Subcutaneous adipose tissue (tissue), 4 donors: Measurements from ENCODE around the gene DAB1. TPM values are rescaled to one million over a fixed set of nuclear protein-coding genes. Genes with fewer than 3 reads are reported as not detected.

Experiments used
- CTCF ChIP-seq: fragments of 450-650 bp; IDR thresholded peaks from one replicate; pipeline ENCODE4 v1.5.1; 2016; ENCODE audit warnings: low read depth, mild to moderate bottlenecking, control low read depth, antibody characterized with exemption, moderate library complexity
- total RNA-seq, 4 donors: library from RNA; depleted of rRNA; stranded (reverse); fragments of >200 nt; gene quantifications; one replicate each; pipeline ENCODE4 v1.1.0, GENCODE V29; 2016

DAB1 gene
- total RNA-seq, 4 donors from 2014 or later = 0.22 to 0.98 (median 0.45) TPM

- TF ChIP-seq CTCF = no peak
These were observed 416.4 kb downstream of the DAB1 start for GRCh38 chr1:57007472-57007871.

DNA sequence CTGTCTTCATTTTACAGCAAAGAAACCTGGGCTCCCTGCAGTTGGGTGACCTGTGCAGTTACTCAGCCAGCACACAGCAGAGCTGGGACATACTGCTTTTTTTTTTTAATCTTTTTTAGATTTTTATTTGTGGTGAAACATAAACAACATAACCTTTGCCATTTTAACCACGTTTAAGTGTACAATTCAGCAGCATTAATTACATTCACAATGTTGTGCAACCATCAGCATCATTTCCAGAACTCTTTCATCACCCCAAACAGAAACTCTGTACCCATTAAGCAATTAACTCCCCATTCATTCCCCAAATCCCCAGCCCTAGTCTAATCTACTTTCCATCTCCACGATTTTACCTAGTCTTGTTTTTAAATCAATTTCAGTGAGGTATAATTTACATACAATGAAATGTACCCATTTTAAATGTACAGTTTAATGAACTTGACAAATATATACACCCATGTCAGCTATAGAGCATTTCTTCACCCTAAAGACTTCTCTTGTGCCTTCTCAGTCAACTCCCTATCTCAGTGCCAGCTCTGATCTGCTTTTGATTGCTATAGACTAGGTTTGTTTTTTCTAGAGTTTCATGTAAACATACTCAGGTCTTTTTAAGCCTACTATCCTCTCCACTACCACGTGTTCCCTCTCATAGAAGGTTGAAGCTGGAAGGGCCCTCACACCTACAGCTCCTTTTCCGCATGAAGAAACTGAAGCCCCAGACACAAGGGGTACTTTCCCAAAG, 420.3 kb downstream of the DAB1 start:
- TF ChIP-seq CTCF = no peak

DNA sequence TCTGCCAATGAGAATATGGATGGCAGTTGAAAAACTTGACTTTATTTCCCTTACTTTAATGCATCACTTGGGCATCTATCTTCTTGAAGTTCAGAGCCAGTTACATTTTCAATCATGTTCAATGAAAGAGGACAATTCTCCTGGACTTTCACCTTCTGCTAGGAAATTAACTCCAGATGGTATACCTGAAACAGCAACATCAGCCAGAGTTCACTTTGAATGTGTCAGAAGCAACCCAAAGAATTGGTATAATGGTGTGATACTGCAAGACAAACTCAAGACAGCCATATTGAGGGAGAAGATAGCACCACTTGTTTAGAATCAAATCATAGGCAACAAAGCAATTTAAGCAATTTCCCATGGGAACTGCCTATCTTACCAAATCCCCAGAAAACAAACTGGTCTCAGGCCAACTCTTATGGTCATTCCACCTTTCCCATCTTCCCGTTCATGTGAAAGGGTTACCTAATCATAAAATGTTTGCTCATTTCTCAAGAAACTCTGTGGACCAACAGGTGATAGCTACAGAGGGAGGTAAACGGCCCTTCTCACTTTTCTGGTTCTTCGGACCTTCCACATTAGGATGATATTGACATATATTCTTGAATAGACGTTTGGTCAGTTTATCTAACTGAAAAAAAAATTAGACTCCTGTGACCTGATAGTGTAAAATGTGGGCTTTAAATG, 428.3 kb downstream of the DAB1 start:
- TF ChIP-seq CTCF = no peak

GRCh38 chr1:56993475-56993874, 430.4 kb downstream of the DAB1 start:
- no peak for TF ChIP-seq CTCF

- TF ChIP-seq CTCF = no peak
These were observed 431.3 kb downstream of the DAB1 start for GRCh38 chr1:56992318-56993125.

GRCh38 chr1:56991576-56991975, 432.3 kb downstream of the DAB1 start:
- TF ChIP-seq CTCF = no peak

DNA sequence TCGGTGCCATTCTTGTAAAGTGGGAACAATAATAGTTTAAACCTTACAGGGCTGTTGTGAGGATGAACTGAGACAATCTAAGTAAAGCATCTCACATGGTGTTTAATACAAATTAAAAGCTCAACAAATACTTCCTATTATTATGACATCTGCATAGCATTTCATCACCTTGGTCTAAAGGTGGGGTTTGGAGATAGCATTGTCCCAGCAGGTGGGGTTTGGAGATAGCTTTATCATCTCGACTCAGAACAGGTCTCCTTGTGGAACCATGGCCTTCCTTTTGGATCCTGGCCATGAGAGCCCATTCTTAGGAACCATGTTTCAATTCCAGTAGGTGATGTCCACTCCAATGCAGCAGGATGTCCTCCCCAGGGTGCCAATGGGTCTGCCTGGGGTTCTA, 437.5 kb downstream of the DAB1 start:
- TF ChIP-seq CTCF = no peak
